Cardiac ventricle fibroblast (primary cell): ENCODE results near the gene LIME1. TPM values are rescaled to one million over a fixed set of nuclear protein-coding genes. Genes with fewer than 3 reads are reported as not detected.

Experiments
- total RNA-seq: library from RNA; depleted of rRNA; stranded (reverse); fragments of >200 nt; gene quantifications from 2 replicates; pipeline ENCODE4 v1.2.3, GENCODE V29; 2015

Gene LIME1, protein sequence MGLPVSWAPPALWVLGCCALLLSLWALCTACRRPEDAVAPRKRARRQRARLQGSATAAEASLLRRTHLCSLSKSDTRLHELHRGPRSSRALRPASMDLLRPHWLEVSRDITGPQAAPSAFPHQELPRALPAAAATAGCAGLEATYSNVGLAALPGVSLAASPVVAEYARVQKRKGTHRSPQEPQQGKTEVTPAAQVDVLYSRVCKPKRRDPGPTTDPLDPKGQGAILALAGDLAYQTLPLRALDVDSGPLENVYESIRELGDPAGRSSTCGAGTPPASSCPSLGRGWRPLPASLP
- 1.1 and 2.9 TPM in 2 replicates for total RNA-seq

DNA sequence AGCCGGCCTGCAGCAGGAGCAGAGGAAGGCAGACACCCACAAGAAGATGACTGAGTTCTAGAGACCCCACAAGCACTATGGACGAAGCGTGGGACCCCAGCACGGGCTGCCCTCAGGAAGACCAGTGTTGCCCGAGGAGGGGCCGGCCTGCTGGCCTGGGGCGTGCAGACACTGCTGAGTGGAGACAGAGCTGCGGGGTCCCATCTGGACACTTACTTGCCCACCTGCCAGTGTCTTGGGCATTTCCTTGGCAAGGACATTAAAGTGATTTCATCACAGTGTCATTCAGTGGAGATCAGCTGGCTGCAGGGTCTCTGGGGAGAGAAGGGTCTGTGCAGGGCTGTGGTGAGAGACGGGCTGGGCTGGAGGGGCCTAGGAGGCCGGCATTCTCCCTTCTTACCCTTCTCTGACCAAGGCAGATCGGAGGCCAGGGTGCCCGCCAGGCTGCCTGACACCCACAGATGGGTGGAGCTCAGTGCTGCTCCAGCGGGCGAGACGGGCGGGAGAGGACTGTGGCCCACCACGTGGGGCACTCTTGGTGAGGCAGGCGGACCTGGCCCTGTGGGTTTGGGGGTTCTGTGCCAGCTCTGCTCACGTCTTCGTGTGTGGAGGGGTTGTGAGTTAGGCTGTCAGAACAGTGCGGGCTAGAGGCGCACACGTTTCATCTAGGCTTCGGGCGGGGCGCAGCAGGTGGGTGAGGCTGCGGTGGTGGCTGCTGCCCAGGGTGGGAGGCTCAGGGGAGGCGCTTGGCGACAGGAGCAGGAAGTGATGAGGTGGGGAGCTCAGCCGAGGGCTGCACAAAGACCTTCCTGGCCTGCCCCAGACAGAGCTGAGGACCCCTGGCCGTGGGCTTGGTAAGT lies at the start of gene LIME1:
Gene LIME1 (plus strand): TSS at position 806 of the 860 bp plus-strand sequence. CDS start 886 bp downstream, outside the sequence.

DNA sequence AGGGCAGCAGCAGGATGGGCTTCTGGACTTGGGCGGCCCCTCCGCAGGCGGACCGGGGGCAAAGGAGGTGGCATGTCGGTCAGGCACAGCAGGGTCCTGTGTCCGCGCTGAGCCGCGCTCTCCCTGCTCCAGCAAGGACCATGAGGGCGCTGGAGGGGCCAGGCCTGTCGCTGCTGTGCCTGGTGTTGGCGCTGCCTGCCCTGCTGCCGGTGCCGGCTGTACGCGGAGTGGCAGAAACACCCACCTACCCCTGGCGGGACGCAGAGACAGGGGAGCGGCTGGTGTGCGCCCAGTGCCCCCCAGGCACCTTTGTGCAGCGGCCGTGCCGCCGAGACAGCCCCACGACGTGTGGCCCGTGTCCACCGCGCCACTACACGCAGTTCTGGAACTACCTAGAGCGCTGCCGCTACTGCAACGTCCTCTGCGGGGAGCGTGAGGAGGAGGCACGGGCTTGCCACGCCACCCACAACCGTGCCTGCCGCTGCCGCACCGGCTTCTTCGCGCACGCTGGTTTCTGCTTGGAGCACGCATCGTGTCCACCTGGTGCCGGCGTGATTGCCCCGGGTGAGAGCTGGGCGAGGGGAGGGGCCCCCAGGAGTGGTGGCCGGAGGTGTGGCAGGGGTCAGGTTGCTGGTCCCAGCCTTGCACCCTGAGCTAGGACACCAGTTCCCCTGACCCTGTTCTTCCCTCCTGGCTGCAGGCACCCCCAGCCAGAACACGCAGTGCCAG lies 39.7 kb upstream of the LIME1 start, which contains the start of gene TNFRSF6B:
Gene TNFRSF6B (plus strand): TSS at position 25 of the 729 bp plus-strand sequence. CDS start 116 bp downstream, at position 141.

DNA sequence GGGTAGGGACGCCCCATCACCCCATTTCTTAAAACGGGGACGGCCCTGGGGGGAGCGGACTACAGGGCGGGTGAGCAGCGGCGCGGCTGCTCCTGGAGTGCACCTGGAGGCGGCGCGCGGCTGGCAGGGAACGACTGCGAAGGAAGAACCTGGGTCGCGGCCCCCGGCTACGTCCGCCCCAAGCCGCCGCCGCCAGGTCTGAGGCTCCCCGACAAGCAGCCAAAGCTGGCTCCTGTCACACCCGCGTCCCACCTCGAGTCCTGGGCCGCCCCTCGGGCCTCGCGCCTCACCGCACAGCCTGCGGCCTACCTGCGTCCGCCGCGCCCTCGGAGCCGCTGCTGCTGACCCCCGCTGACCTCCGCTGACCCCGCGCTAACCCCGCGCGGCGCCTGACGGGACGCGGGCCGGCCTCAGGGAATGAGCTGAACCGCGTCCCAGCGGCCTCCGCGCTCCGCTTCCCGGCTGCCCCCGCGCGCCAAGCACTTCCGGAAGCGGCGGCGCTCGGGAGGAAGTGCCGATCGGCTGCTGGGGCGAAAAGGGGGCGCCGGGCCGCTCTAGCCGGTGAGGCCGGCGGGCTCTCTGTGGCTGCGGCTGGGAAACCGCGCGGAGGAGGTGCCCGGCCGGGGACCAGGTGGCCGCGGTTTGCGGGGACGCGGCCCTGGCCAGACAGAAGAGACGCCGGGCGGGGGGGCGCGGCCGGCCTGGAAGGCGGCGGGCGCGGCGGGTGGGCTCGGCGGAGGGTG lies 28.7 kb upstream of the LIME1 start, which contains the start of the genes ARFRP1 and ZGPAT:
Gene ARFRP1 (minus strand): TSS at position 419 of the 743 bp plus-strand sequence. CDS start 885 bp downstream, outside the sequence.
Gene ZGPAT (plus strand): TSS at position 482 of the 743 bp plus-strand sequence. CDS start 542 bp downstream, outside the sequence.

DNA sequence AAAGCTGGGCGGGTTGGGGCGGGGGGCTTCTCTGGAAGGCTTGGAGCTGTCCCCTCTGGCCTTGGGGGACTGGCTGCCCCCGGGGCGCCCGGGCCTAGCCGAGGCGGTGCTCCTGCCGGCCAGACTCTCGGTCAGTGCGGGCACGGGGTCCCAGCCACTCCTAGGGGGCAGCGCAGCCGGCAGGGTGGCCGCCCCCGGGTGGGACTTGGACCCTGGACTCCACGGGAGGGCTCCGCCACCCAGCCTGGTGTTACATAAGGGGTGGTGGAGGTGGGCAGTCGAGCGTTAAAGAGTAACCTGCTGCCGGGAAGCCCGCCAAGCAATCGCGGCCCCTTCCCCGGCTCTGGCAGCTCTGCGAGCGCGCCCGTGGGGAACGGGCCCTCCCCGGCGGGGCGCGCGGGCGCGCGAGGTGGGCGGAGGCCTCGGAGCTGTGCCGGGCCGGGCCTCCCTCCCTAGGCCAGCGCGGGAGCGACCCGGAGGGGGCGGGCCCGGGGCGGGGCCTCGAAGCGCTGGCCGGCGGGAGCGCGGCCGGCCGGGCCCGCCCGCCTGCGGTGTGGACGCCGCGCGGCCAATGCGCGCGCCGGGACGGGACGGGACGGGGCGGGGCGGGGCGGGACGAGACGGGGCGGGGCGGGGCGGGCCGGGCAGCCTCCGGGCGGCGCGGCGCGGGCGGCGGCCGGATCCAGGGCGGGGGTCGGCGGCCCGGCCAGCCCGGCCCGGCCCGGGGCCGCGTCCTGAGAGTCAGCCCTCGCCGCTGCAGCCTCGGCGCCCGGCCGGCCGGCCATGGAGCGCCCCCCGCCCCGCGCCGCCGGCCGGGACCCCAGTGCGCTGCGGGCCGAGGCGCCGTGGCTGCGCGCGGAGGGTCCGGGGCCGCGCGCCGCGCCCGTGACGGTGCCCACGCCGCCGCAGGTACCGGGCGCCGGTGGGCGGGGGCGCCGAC lies 2.9 kb downstream of the LIME1 start, which contains the start of gene SLC2A4RG:
Gene SLC2A4RG (plus strand): TSS at position 647 of the 940 bp plus-strand sequence. CDS start 137 bp downstream, at position 784.

Other genes starting within 250 kb of the LIME1 start
- gene EEF1A2, start 237.6 kb upstream of the LIME1 start, total RNA-seq = not detected in 2 replicates
- 75.1 and 118 TPM in 2 replicates for gene PPDPF, start 215.9 kb upstream of the LIME1 start, total RNA-seq
- gene PTK6, start 199.3 kb upstream of the LIME1 start, total RNA-seq = 0.15 TPM in 1 of 2 replicates, not detected in the other
- not detected in 2 replicates for gene SRMS, start 188.9 kb upstream of the LIME1 start, total RNA-seq
- gene FNDC11, start 182.5 kb upstream of the LIME1 start, total RNA-seq = 0.05 and 0.12 TPM in 2 replicates
- gene HELZ2, start 162.4 kb upstream of the LIME1 start, total RNA-seq = 25.2 and 44.7 TPM in 2 replicates
- gene GMEB2, start 109.6 kb upstream of the LIME1 start, total RNA-seq = 8.7 and 9.0 TPM in 2 replicates
- 41.1 and 41.4 TPM in 2 replicates for gene STMN3, start 83.2 kb upstream of the LIME1 start, total RNA-seq
- 8.2 and 14.4 TPM in 2 replicates for gene RTEL1, start 78.4 kb upstream of the LIME1 start, total RNA-seq
- 2.5 and 3.1 TPM in 2 replicates for gene TNFRSF6B, start 40.0 kb upstream of the LIME1 start, total RNA-seq
- gene ARFRP1, start 28.7 kb upstream of the LIME1 start, total RNA-seq = 22.8 and 32.0 TPM in 2 replicates
- gene ZGPAT, start 28.6 kb upstream of the LIME1 start, total RNA-seq = 15.8 and 16.9 TPM in 2 replicates
- gene SLC2A4RG, start 3.1 kb downstream of the LIME1 start, total RNA-seq = 39.2 and 69.8 TPM in 2 replicates
- gene ZBTB46, start 94.6 kb downstream of the LIME1 start, total RNA-seq = 3.0 and 6.2 TPM in 2 replicates
- not detected in 2 replicates for gene ABHD16B, start 124.8 kb downstream of the LIME1 start, total RNA-seq
- gene TPD52L2, start 128.6 kb downstream of the LIME1 start, total RNA-seq = 92.1 and 109 TPM in 2 replicates
- 33.3 and 34.3 TPM in 2 replicates for gene DNAJC5, start 158.5 kb downstream of the LIME1 start, total RNA-seq
- gene UCKL1, start 219.8 kb downstream of the LIME1 start, total RNA-seq = 9.9 and 12.8 TPM in 2 replicates
- gene ZNF512B, start 233.3 kb downstream of the LIME1 start, total RNA-seq = 13.3 and 14.0 TPM in 2 replicates
- gene SAMD10, start 243.0 kb downstream of the LIME1 start, total RNA-seq = not detected in 2 replicates
- 52.2 and 56.1 TPM in 2 replicates for gene PRPF6, start 244.5 kb downstream of the LIME1 start, total RNA-seq